Fibroblast of skin of left quadriceps (primary cell): ENCODE data around the gene DLG2.

Experiments used
- DNase-seq, 2 experiments: peaks; one replicate each; pipeline ENCODE4 v3.0.0-alpha.2; 2013; ENCODE audit warnings: low read depth in 2 of 2

DLG2 gene

GRCh38 chr11:84673753-84674152 lies 953.4 kb downstream of the DLG2 start:
- peak; percentile 7 to 15 for DNase-seq

GRCh38 chr11:84671325-84671999 lies 955.7 kb downstream of the DLG2 start:
- DNase-seq, result no peak

- DNase-seq, result no peak
Measured at GRCh38 chr11:84663731-84664130, 963.4 kb downstream of the DLG2 start.

- DNase-seq, result no peak
Measured at GRCh38 chr11:84660257-84660977, 966.7 kb downstream of the DLG2 start.

GRCh38 chr11:84655712-84656111 lies 971.4 kb downstream of the DLG2 start:
- DNase-seq, result no peak

GRCh38 chr11:84648471-84648870 lies 978.7 kb downstream of the DLG2 start:
- no peak for DNase-seq

GRCh38 chr11:84645988-84646694 lies 981.0 kb downstream of the DLG2 start:
- DNase-seq, result no peak

GRCh38 chr11:84642500-84642899 lies 984.6 kb downstream of the DLG2 start:
- no peak for DNase-seq

- DNase-seq, result no peak
Measured at GRCh38 chr11:84634309-84634708, 992.8 kb downstream of the DLG2 start.

- DNase-seq, result no peak
Measured at GRCh38 chr11:84628871-84629620, 998.1 kb downstream of the DLG2 start.

- no peak for DNase-seq
Measured at GRCh38 chr11:84626256-84626655, 1000.9 kb downstream of the DLG2 start.

GRCh38 chr11:84612645-84613044 lies 1014.5 kb downstream of the DLG2 start:
- no peak for DNase-seq

- no peak for DNase-seq
Measured at GRCh38 chr11:84608837-84609196, 1018.3 kb downstream of the DLG2 start.

GRCh38 chr11:84607975-84608836 lies 1018.9 kb downstream of the DLG2 start:
- DNase-seq, result no peak

GRCh38 chr11:84594602-84595001 lies 1032.5 kb downstream of the DLG2 start:
- no peak for DNase-seq

- no peak for DNase-seq
Measured at GRCh38 chr11:84590106-84590505, 1037.0 kb downstream of the DLG2 start.

- DNase-seq, result no peak
Measured at GRCh38 chr11:84588131-84588829, 1038.9 kb downstream of the DLG2 start.

- no peak for DNase-seq
Measured at GRCh38 chr11:84583106-84583505, 1044.0 kb downstream of the DLG2 start.

- DNase-seq, result no peak
Measured at GRCh38 chr11:84581083-84581482, 1046.1 kb downstream of the DLG2 start.

GRCh38 chr11:84580428-84580827 lies 1046.7 kb downstream of the DLG2 start:
- DNase-seq, result no peak

GRCh38 chr11:84573868-84574267 lies 1053.3 kb downstream of the DLG2 start:
- DNase-seq, result no peak
